Fibroblast of villous mesenchyme (primary cell): ENCODE results near the gene AP1AR. TPM values are rescaled to one million over a fixed set of nuclear protein-coding genes. Genes with fewer than 3 reads are reported as not detected.
"Not testable (repeated sequence)": the region's sequence is repeated elsewhere in the genome, so short reads cannot be mapped to it uniquely, and the experiment has no call there.

Experiments used
- DNase-seq: peaks from one replicate; pipeline ENCODE4 v3.0.0-alpha.2; 2010; ENCODE audit warnings: low read depth
- H3K4me3 ChIP-seq: 2 replicates; pipeline ENCODE4 v1.5.1; 2011; ENCODE audit warnings: low read depth, mild to moderate bottlenecking, low read length
- total RNA-seq: library from RNA; depleted of rRNA; stranded (reverse); fragments of >200 nt; gene quantifications from 2 replicates; pipeline ENCODE4 v1.2.3, GENCODE V29; 2012
- TF ChIP-seq, protein P1 (sequence below): IDR thresholded peaks from 2 replicates; pipeline ENCODE4 v1.5.1; 2012; ENCODE audit warnings: low read depth, mild to moderate bottlenecking, low read length; ENCODE audit not compliant: insufficient read depth

The AP1AR gene
- total RNA-seq, 1 donor, result 24.2 TPM

DNA sequence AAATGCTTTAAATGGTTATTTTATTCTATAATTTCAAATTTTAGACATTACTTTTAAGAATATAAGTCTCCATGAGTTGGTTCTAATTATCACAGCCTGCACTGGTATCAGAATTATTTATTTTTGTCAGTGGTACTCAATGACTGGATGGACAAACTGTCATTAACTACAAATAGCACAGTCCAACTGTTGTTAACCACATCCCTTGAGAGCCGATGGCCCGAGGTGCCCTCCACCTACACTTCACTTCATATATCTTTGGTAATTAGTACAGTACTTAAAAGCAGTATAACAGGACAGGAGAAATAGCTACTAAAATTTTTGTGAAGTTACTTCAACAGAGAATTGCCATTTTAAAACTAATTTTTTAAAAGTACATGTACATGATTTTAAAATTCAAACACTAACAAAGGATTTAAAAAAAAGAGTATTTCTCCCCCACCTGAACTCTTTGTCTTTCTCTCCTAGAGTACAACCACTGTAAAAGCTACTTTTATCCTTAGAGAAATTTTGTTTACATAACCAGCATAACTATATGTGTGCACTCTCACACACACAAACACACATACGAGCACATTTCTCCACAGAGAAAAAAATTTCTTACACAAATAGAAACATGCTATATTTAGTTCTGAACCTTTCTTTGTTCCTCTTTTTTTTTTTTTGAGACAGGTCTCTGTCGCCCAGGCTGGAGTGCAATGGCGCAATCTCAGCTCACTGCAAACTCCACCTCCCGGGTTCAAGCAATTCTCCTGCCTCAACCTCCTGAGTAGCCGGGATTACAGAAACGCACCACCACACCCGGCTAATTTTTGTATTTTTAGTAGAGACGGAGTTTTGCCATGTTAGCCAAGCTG, 47.7 kb downstream of the AP1AR start:
- TF ChIP-seq, protein P1, sequence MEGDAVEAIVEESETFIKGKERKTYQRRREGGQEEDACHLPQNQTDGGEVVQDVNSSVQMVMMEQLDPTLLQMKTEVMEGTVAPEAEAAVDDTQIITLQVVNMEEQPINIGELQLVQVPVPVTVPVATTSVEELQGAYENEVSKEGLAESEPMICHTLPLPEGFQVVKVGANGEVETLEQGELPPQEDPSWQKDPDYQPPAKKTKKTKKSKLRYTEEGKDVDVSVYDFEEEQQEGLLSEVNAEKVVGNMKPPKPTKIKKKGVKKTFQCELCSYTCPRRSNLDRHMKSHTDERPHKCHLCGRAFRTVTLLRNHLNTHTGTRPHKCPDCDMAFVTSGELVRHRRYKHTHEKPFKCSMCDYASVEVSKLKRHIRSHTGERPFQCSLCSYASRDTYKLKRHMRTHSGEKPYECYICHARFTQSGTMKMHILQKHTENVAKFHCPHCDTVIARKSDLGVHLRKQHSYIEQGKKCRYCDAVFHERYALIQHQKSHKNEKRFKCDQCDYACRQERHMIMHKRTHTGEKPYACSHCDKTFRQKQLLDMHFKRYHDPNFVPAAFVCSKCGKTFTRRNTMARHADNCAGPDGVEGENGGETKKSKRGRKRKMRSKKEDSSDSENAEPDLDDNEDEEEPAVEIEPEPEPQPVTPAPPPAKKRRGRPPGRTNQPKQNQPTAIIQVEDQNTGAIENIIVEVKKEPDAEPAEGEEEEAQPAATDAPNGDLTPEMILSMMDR, result no peak
- H3K4me3 ChIP-seq, result no peak overlapping the region
- DNase-seq, result no peak

DNA sequence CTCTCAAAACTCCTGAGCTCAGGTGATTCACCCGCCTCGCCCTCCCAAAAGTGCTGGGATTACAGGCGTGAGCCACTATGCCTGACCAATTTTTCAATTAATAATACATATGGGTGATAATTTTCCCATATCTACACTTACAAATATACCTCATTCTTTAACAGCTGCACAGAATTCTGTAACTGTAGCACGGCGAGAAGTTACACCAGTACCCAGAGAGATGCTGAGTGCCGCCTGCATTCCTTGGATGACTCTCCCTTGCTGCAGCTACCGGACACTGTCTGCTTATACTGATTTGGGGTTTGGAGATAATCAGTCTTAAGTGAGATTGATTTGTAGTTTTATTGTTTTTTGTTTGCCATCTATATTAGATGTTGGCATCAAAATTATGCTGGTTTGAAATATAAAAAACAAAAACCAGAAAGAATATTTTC, 48.3 kb downstream of the AP1AR start:
- TF ChIP-seq, protein P1, result no peak
- H3K4me3 ChIP-seq, result no peak overlapping the region
- no peak for DNase-seq

DNA sequence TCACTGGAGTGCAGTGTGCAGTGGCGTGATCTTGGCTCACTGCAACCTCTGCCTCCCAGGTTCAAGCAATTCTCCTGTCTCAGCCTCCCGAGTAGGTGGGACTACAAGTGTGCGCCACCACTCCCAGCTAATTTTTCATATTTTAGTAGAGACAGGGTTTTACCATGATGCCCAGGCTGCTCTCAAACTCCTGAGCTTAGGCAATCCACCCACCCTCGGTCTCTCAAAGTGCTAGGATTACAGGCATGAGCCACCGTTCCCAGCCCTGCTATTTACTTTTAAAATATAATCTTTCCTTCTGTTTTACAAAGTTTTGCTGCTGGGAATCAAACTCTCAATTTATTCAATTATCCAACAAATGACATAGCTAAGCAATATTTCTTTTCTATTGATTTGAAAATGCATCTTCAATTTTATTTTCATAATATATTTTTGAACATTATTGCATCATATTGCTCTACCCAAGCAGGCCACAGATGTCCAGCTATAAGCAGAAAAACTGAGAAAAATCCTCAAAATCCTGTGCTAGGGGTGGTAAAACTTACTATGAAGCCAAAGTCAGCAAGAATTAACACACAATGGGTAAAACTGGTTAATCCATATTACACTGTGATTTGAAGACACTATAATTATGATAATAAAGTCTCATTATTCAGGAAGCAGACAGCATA, 48.9 kb downstream of the AP1AR start:
- DNase-seq, result no peak
- TF ChIP-seq, protein P1, result no peak
- no peak overlapping the region for H3K4me3 ChIP-seq

GRCh38 chr4:112281895-112282398, 50.4 kb downstream of the AP1AR start:
- H3K4me3 ChIP-seq, DNase-seq: not testable (repeated sequence)

- no peak overlapping the region for H3K4me3 ChIP-seq
- TF ChIP-seq, protein P1, result no peak
- DNase-seq, result no peak
Measured at GRCh38 chr4:112282860-112283667, 51.5 kb downstream of the AP1AR start.

- peak; percentile 14 for DNase-seq
- H3K4me3 ChIP-seq, result peak overlapping the region; percentile 74
- TF ChIP-seq, protein P1, result no peak
Measured at GRCh38 chr4:112284166-112284565, 52.6 kb downstream of the AP1AR start.
